Urinary bladder (tissue), 4 donors: Measurements from ENCODE around the gene GUK1. TPM values are rescaled to one million over a fixed set of nuclear protein-coding genes. Genes with fewer than 3 reads are reported as not detected.

Experiments
- DNase-seq: peaks from one replicate; pipeline ENCODE4 v3.0.0-alpha.2; 2015; ENCODE audit errors: extremely low spot score
- H3K27ac ChIP-seq: one replicate; pipeline ENCODE4 v1.5.1; 2013; ENCODE audit warnings: low read depth, mild to moderate bottlenecking, moderate library complexity
- H3K36me3 ChIP-seq: one replicate; pipeline ENCODE4 v1.6.1; 2013; ENCODE audit warnings: mild to moderate bottlenecking, moderate library complexity; ENCODE audit not compliant: insufficient read depth
- H3K4me1 ChIP-seq: one replicate; pipeline ENCODE4 v1.6.1; 2013; ENCODE audit warnings: mild to moderate bottlenecking, moderate library complexity; ENCODE audit not compliant: insufficient read depth
- H3K4me3 ChIP-seq: one replicate; pipeline ENCODE4 v1.5.1; 2013; ENCODE audit warnings: low read depth, low read length
- WGBS: extraction: QIAGEN DNeasy Blood & Tissue Kit; methylation state at CpG from one replicate; pipeline ENCODE4 v1.1.7; 2013; 5-methylcytosine and 5-hydroxymethylcytosine counted together
- polyA plus RNA-seq: library from polyadenylated mRNA; stranded (reverse); fragments of 200-250 nt; gene quantifications from one replicate; pipeline ENCODE4 v1.2.3, GENCODE V29; 2013
- total RNA-seq: library from RNA; depleted of rRNA; stranded (reverse); fragments of >200 nt; gene quantifications from one replicate; pipeline ENCODE4 v1.2.3, GENCODE V29; 2014
- donor health status: healthy with polysubstance abuse.
- donor health status: healthy.

Gene GUK1
- total and polyA plus RNA-seq, 2 donors: 103 to 492 TPM

DNA sequence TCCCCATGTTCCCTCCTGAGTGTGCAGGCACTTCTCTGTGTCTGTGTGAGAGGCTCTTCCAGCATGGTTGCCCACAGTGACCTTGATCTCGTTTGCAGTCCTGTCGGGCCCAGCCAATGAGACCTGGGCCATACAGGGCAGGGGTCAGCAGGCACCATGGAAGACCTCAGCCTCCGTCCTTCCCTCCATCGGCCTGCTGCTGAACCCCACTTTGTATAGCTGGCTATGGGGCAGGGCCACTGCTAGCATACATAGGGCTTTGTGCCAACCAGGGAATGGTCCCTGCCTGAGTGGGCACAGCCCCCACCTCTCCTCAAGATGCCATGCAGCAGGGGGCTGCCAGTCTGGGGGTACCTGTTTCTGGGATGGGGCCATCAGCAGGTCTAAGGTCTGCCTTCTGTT is 40.7 kb upstream of the GUK1 start:
- H3K4me3 ChIP-seq: no peak overlapping the region
- DNase-seq: no peak
- no peaks in the 10 kb centered on the region for H3K4me1 ChIP-seq
- 65% methylated on average over 4 of the region's 4 CpGs for WGBS
- no peaks in the 10 kb centered on the region for H3K36me3 ChIP-seq
- no peak overlapping the region for H3K27ac ChIP-seq

DNA sequence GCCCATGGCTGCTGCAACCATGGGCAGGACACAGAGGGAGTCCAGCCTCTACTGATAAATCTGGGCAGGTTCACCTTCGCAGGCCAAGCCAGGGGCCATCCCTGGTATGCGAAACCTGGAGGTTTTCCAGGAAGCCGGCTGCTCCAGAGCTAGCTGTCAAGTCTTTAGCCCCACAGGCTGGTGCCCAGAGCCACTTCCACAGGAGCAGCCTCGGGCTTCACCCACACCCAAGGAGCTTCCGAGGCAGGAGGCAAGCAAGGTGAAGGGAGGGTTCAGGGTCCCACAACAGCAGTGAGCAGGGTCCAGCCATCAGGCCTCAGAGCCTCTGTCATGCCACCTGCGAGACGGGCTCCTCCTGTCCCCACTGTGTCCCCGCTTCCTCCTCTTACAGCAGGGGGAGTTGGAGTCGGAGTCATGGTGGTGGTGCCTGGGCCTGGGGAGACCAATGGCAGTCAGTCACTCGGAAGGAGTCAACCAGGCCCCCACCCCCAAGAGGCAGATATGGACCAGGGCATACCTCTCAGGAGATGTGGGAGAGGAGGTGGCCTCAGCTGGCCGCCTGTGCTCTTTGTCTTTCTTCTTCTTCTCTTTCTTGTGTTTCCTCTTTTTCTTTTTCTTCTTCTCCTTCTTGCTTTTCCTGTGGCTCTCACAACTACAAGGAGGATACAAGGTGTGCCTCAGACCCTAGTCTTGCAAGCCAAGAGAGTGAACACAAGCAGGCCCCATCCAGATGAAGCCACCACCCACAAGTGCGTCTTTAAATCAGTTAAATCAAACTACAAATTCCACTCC is 39.1 kb upstream of the GUK1 start:
- no peak for DNase-seq
- Histone ChIP-seq H3K4me3 (no peak overlapping the region), H3K36me3 (no peaks in the 10 kb centered on the region), H3K4me1 (no peaks in the 10 kb centered on the region), H3K27ac (no peak overlapping the region)
- WGBS: 73% methylated on average over 12 of the region's 12 CpGs

DNA sequence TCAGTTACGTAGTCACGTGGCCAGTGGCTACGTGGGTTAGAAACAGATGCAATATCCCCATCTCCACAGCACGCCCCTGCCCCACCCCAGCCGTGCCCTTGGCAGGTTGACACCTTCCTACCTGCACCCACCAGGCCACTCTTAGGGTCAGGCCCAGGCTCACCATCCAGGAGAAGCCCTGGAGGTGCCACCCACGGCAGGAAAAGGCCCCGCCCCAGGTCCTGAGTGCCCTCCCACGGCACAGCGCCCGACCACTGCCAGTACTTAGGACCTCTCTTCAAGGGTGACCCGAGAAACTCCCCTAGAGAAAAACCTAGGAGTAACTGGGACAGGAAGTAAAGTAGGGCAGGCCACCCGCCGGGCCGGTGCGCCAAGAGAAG is 38.5 kb upstream of the GUK1 start:
- Histone ChIP-seq H3K4me3 (peak overlapping the region; percentile 86), H3K36me3 (no peaks in the 10 kb centered on the region), H3K4me1 (no peaks in the 10 kb centered on the region), H3K27ac (peak overlapping the region; percentile 30)
- 55% methylated on average over 15 of the region's 15 CpGs for WGBS
- no peak for DNase-seq

DNA sequence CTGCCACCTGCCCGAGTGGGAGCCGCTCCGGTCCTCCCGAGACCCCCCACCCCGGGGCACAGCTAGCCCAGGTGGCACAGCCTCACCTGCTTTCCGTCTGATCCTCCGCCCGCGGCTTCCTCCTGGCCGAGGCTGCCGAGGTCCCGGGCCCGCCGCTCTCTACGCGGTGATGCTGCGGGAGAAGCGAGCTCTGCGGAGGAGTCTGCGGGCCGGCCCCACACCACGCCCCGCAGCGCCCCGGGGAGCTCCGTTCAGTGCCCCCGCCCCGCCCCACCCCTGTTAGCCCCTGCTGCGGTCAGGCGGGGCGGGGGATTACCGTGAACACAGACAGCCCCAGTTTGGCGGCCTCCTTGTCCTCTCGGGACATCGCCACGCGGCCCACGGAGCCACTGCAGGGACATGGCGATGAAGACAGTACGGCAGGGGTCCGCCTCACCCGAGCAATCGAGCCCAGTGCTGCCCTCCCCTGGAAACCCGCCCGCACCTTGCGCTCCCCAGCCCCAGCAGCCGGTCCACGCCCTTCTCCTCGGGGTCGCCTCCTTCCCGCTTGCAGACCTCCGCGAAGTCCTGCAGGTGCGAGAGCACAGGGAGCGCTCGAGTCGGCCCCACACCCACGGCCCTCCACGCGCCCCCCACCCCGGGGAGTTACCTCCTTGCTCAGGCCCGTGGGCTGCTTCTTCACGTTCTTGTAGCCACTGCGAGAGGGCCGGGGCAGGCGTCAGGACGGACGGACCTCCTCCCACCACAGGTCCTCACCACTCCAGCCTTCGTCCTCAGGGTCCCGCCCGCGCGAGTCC is 37.9 kb upstream of the GUK1 start:
- H3K27ac ChIP-seq: peak overlapping the region; percentile 63
- 7% methylated on average over 73 of the region's 73 CpGs for WGBS

DNA sequence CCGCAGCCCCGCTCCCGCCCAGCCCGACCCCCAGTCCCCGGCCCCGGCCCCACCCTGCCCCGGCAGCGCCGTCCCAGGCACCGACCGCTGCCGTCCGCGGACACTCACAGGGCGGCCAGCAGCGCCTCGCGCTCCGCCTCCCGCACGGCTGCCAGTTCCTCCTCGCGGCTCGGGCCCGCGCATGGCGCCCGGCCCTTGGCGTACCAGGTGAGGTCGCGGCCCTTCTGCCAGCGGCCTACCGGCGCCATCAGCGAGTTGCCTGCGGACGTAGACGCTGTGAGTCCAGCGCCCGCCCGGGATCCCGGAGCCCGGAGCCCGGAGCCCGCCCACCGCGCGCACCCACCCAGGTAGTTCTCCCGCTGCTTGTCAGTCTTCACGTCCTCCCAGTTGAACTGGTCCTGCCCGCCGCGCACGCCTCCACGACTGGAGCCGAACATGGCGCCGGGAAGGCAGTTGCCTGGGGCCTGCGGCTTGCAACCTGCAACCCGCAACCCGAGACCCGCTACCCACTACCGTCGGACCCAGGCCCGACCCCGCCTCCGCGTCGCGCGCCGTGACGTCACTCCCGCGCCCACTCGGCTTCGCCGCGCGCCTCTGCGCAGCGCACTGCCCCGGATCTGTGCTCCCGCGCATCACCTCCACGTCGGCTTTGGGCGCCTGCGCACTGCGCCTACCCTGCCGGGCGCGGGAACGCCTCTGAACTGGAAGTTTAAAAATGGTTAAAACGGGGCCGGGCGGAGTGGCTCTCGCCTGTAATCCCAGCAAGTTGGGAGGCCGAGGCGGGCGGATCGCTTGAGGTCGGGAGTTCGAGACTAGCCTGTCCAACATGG is 37.1 kb upstream of the GUK1 start, which contains the start of gene C1orf35:
TSS of gene C1orf35 (minus strand) at position 535 of the 830 bp plus-strand sequence. CDS start at position 437, 98 bp downstream.
- Histone ChIP-seq H3K27ac (peak within 1 kb of the TSS; percentile 87), H3K4me3 (peak within 1 kb of the TSS; percentile 86), H3K4me1 (no peaks in the 10 kb centered on the region), H3K36me3 (no peaks in the 10 kb centered on the region)
- under 1% methylated on average over 104 of the region's 104 CpGs for WGBS
- peak; percentile 85 for DNase-seq

More for the DNA sequence above, 37.9 kb upstream of the GUK1 start:
- Histone ChIP-seq H3K36me3 (no peaks in the 10 kb centered on the region), H3K4me1 (no peaks in the 10 kb centered on the region), H3K4me3 (peak overlapping the region; percentile 86)
- DNase-seq: no peak

DNA sequence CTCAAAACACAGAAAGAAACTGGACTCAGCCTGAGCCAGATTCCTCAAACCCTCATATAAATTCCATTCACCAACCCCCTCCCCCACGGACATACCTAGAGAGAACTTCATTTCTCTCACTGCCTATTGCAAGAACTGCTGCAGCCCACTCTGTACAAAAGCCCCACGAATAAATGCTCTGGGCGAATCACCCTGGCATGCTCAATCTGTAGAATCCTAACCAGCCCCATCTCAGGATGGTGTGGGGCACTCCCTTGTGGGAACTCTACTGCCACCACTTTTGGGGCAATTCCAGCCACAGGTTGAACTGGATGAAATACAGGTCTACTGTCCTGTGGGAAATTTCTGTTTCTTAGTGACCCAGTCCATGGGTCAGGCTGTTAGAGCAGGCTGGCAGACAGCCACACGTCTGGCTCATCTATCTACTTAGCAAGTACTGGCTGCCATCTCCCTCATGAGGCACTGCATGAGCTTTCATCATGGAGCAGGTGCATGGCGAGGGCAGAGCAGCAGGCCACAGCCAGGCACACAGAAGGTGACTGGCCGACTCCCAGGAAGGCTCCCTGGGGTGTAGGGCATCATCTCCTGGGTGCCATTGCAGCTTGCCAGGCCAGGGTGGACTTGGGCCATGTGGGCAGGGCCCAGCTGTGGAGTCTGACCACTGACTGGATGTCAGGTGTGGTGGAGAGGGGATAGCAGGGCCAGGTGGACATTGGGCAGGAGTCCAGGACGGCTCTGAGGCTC is 35.4 kb upstream of the GUK1 start:
- no peaks in the 10 kb centered on the region for H3K36me3 ChIP-seq
- H3K4me1 ChIP-seq: no peaks in the 10 kb centered on the region
- no peak for DNase-seq
- H3K4me3 ChIP-seq: no peak overlapping the region
- 52% methylated on average over 7 of the region's 7 CpGs for WGBS
- no peak overlapping the region for H3K27ac ChIP-seq

DNA sequence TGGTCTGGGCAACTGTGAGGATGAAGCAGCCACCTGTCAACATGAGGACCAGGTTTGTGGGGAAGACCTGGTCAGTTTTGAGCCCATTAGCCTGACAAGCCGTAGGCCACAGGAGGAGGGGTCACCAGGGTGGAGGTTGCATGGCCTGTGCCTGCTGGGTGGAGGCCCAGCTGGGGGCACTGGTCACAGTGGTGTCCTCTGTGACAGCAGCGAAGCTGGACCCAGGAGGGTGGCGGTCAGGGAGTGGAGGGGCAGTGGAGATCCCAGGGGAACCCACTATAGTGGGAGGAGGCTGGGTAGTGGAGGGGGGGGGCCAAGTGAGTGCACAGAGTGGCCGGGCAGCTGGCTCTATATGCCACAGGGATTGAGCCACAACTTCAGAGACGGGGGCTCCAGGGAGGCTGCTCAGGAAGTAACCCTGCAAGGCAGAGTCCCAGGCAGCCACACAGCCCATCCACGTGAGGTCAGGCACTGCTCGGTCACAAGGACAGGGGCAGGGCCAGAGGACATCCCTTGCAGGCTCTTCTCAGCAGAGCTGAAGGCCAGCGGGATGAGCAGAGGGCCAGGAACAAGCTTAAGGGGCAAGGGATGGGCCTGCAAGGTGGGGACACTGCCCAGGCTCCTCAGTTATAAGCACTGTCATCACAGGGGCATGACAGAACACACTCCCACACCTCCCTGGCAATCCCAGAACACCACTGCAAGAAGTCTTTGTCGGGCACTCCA is 34.6 kb upstream of the GUK1 start:
- DNase-seq: no peak
- no peak overlapping the region for H3K4me3 ChIP-seq
- no peaks in the 10 kb centered on the region for H3K4me1 ChIP-seq
- H3K27ac ChIP-seq: no peak overlapping the region
- no peaks in the 10 kb centered on the region for H3K36me3 ChIP-seq
- WGBS: 70% methylated on average over 9 of the region's 9 CpGs

DNA sequence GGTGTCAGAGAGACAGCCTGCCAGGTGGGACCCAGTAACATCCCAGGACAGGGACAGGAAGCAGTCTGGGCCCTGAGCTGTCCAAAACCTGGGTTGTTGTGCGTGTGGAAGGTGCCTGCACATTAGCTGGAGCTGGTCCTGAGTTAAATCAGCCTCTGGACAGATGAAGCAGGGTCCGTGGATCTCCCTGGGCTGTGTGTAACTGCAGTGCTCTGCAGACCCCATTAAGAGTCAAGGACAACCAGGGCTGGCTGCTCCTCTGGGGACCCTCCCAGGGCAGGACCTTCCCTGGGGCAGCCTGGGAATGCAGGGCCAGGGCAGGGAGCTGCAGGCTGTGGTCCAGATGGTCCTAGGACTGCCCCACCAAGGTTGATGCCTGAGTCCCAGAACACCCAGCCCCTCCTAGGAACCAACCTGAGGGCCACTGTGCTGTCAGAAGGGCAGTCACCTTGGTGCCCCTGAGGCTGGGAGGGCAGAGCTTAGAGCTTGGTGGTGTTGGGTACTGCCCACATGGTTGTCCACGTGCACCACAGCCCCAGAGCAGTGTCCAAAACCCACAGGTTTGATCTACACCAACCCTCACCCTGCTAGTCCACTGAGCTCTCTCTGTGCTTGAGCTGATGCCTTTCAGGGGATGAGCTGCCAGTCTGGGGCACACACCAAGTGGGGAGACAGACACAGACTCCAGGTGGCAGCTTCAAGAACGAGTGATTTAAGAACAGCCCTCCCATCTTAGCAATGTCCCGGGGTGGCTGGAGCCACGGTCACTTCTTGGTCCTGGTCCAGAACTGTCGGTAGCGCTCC is 33.9 kb upstream of the GUK1 start:
- 76% methylated on average over 8 of the region's 8 CpGs for WGBS
- Histone ChIP-seq H3K4me3 (no peak overlapping the region), H3K27ac (no peak overlapping the region), H3K36me3 (no peaks in the 10 kb centered on the region), H3K4me1 (no peaks in the 10 kb centered on the region)
- DNase-seq: no peak

DNA sequence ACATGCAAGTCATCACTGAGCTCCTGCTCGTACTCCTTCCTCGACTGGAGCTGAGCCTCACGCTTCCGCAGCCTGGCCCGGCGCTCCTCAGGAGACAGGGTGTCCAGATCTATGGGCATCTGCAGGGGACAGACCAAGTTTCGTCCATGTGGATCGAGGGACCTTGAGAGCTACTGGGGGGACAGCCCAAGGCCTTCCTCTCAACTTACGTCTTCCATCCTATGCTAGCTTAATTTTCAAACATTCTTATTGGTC is 33.4 kb upstream of the GUK1 start:
- Histone ChIP-seq H3K36me3 (no peaks in the 10 kb centered on the region), H3K27ac (no peak overlapping the region), H3K4me1 (no peaks in the 10 kb centered on the region), H3K4me3 (no peak overlapping the region)
- DNase-seq: no peak
- 82% methylated on average over 9 of the region's 9 CpGs for WGBS

DNA sequence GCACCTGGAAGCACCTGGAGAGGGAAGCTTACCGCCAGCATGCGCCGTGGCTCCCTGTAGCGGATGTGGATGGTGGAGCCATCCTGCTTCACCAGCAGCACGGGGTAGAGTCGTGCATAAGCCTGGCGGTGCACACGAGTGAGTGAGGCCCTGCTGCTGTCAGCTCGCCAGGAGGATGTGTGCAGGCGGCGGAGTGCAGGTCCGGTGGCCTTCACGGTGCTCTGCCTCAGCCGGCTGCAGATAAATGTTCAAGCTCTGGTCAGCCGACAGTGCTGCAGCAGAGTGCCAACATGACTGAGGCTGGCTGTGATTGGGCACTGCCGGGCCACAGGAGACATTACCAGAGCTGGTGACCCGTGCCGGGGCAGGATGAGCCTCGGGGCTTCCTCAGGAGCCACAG is 32.4 kb upstream of the GUK1 start:
- Histone ChIP-seq H3K4me1 (no peaks in the 10 kb centered on the region), H3K27ac (no peak overlapping the region), H3K4me3 (no peak overlapping the region), H3K36me3 (no peaks in the 10 kb centered on the region)
- DNase-seq: no peak
- WGBS: 89% methylated on average over 19 of the region's 19 CpGs

DNA sequence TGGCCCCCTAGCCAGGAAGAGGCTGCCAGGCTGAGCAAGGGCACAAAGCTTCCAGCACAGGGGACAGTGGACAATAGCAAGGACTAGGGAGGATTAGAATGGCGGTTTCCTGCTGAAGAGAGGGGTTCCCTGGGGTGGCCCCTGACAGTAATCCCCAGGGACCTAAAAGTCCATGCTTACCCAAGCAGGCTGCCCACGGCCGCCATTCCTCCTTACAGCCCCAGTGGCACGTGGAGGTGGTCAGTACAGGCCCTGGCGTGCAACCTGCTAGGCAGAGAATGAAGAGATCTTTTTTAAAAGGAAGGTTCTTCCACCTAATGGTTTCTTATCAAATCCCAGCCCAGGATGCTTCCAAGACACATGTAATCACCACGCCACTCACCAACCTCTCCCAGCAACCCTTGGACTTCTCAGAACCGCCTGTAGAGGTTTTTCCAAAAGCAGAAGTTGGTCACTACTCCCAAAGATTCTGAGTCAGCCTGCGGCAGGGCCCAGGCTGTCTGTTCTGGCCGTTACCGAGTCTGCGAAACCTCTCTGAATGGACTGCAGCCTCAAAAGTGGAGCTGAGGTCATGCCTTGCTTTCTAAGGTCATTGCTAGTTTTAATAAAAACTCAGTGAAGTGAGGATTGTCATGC is 31.9 kb upstream of the GUK1 start:
- 79% methylated on average over 11 of the region's 11 CpGs for WGBS
- Histone ChIP-seq H3K4me3 (peak overlapping the region; percentile 58), H3K27ac (no peak overlapping the region), H3K36me3 (no peaks in the 10 kb centered on the region), H3K4me1 (no peaks in the 10 kb centered on the region)
- no peak for DNase-seq

DNA sequence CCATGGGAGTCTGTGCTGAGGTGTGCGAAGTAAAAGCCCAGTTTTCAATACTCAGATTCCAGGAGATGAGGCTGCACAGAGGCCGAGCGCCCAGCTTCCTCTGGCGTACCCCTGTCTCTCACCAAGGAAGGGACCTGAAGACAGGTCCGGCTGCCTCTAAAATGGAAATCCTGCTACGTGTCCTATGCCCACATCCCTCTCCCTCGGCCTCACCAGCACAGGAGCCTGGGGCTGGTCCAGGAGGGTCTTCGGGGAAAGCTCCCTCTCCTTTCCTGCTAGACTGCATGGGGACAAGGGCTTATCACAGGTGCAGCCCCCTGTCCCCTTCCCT is 31.4 kb upstream of the GUK1 start:
- 2% methylated on average over 8 of the region's 8 CpGs for WGBS
- Histone ChIP-seq H3K27ac (peak overlapping the region; percentile 77), H3K4me3 (peak overlapping the region; percentile 58), H3K36me3 (no peaks in the 10 kb centered on the region), H3K4me1 (no peaks in the 10 kb centered on the region)
- no peak for DNase-seq
